GM12801 (cell line): ENCODE results near the gene CDC14B.

Source experiments
- CTCF ChIP-seq: IDR thresholded peaks from one replicate; pipeline ENCODE4 v1.5.1; 2011; ENCODE audit warnings: control low read depth; ENCODE audit not compliant: insufficient read length; ENCODE audit errors: extremely low read depth

The CDC14B gene

DNA sequence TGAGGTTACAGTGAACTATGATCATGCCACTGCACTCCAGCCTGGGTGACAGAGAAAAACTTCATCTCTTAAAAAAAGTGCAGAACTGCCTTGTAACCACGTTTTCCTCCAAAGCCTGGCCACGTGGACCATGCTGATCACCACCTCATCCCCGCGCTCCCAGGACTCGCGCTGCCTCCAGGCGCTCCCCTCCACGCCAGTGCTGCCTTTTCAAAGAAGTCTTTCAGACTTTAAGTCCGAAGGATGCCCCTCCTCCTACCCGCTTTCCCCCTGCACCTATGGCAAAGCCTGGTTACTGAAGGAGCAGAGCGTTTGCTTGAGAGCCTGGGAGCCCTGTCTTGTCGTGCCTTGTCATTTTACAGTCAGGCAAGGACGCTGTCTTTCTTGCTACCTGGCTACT, 125.9 kb downstream of the CDC14B start:
- TF ChIP-seq CTCF, result no peak

DNA sequence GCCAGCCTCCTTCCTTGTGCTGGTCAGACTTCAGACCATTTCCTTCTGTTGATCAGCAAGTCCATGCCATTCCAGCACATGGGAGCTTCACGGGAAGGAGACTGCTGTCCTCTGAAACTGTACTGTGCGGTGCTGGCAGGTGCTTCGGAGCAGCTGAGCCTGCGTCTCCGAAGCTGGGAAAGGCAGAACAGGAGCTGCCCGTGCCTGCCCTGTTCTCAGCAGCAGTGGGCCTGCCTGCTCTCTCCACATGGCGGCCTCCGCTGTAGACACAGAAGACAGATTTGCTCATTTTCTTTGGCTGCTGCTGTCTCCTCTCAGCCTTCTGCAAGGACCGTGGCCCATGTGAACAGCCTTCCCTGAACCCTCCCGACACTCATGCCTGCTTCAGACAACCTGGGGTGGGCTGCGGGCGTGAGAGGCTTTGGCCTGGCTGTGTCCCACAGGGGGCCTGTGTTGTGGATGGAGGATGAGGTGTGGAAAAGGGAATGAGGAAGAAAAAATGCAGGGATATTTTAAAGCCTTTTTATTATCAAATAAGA, 126.6 kb downstream of the CDC14B start:
- no peak for TF ChIP-seq CTCF

DNA sequence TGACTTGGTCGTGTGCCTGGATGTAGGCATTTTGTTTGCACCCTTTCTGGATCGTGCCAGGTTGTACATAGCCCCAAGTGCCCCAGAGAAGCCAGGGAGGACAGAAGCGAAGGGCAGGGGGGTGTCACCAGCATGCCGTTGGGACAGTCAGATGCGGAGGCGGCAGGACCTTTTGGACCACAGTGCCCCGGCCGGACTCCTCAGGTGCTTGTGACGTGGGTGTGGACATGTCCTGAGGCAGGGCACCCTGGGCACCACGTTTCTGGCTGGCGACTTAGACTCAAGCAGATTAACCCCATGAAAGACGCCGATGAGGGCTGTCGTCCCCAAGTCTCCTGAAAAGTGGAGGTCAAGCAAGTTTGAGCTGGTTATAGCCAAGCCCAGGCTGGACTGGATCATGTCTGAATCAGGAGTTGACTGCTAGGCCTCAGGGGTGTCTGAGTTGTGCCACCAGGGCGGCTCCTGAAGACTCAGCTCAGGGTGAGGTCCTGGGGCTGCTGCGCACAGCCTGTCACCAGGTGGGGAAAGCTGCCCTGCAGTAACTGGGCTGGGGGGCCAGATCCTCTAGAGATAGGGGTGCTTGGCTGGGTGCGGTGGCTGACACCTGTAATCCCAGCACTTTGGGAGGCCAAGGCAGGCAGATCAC, 127.6 kb downstream of the CDC14B start:
- TF ChIP-seq CTCF, result no peak

DNA sequence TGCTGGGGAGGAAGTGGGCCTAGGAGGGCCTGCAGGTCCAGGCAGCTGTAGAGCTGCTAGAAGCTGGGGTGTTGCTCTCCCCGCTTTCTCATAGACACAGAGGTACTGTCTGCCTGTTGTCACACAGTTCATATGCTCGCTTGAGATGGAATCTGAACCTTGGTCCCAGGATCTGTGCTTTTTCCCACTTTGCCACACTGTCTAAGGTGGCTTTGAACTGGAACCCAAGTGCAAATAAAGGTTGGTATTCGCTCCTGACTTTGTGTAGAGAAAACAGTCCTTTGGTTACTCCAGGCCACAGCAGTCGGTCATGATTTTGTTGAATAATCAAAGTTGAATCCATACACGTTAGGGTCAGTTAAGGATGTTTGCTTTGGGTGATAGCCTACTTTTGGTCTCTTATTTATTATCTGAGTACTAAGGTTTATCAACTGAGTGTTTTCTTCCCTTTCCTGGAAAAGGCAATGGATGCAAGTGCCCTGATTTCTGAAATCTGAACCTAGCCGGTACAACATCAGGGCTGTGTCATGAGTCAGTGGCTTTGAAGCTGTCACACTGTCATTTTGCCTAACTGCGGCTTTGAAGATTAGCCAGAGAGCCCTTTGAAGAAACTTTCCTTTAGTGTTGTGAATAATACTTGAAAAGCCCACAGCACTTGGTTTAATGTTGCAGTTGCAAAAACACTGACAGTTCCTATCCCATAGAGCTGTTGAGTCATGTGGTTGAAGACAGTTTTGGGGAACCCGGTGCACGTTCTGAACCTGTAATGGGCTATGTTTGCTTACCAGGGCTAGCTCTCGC, 128.4 kb downstream of the CDC14B start:
- TF ChIP-seq CTCF, result no peak

- no peak for TF ChIP-seq CTCF
Observed at GRCh38 chr9:96490534-96491078, 129.0 kb downstream of the CDC14B start.

DNA sequence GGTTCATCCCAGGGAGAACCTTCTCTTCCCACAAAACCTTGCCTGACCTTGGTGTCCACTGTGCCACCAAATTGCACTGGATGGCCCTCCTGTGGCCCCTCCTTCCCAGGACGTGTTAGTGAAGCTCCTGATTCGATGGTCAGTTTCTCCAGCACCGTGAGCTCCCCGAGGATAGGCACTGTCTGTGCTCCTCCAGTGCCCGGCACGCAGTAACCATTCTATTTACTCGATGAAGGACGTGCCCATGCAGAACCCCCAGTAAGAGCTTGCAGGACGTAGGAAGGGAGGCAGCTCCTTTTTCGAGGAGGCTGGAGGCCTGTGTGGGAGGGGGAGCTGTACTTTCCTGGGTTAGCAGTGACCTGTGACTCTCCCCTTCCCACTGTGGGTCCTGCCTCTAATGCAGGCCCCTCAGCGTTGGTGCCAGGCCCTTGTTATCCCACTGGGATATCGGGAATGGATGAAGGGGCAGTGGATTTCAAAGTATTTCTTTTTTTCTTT, 130.1 kb downstream of the CDC14B start:
- TF ChIP-seq CTCF, result no peak

DNA sequence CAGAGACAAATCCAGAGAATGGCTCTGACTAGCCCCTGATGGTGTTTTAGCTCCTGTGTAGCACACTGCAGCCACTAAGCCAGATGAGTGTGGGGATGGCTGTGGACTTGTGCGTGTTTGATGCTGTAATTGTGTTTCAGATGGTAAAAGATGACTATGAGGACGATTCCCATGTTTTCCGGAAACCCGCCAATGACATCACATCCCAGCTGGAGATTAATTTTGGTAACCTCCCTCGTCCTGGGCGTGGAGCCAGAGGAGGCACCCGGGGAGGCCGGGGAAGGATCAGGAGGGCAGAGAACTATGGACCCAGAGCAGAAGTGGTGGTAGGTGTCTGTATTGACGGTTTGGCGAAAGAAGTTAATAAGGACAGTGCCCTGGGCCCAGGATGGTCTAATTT, 131.7 kb downstream of the CDC14B start:
- TF ChIP-seq CTCF, result no peak
